ENCODE data around the gene VPS37C. TPM values are rescaled to one million over a fixed set of nuclear protein-coding genes. Genes with fewer than 3 reads are reported as not detected.
"Not testable (repeated sequence)": the region's sequence is repeated elsewhere in the genome, so short reads cannot be mapped to it uniquely, and the experiment has no call there.

VPS37C gene
- total and polyA plus RNA-seq, 10 of the 15 experiments (the other 5 are each of a cell fraction or from before 2014, with no cell fraction given), result 0.39 to 16.5 (median 7.8) TPM

DNA sequence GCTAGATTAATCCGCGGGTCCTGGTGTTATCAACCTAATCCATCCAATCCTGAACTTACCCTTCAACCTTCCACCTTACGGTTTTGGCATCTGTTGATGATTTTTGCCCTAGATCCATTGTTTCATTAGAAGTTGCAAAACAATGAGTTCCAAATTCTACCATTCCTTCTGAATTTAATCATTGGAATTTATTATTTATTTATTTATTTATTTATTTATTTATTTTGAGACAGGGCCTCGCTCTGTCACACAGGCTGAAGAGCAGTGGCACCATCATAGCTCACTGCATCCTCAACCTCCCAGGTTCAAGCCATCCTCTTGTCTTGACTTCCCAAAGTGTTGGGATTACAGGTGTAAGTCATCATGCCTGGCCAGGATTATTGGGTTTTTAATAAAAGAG is 20.3 kb upstream of the VPS37C start:
- ATAC-seq (no peak), DNase-seq (ENCODE audit: low read depth, low spot score) (no peak), FAIRE-seq (no peak)
- TF ChIP-seq POLR2A (IDR thresholded peaks at IDR 0.05; ENCODE audit: low read depth, low read length) (no peak), CBFB (IDR thresholded peaks at IDR 0.05; ENCODE audit: low read depth) (no peak), SP1 (IDR thresholded peaks at IDR 0.05; ENCODE audit: low read depth, low read length) (no peak), KAT2A (conservative IDR thresholded peaks at IDR 0.05; ENCODE audit: control insufficient read depth, low read depth, low read length) (no peak), BRCA1 (IDR thresholded peaks at IDR 0.05; ENCODE audit: low read depth, low read length) (no peak)
- CTCF ChIA-PET, result interaction anchor here (1.4 kb wide), 1 partner anchor 349 kb away, joined by 5 read pairs; no protein-coding TSS in a partner anchor
- no peaks in the 10 kb centered on the region for H3K4me1 ChIP-seq (ENCODE audit: control insufficient read depth, insufficient read depth, low read length)
- H3K27me3 ChIP-seq (replicated peaks in 1 of 2; ENCODE audit: control insufficient read depth in 2 of 2, insufficient read depth in 2 of 2, low read length in 1 of 2), result no peaks in the 10 kb centered on the region
- RAD21 ChIA-PET (ENCODE audit: unreplicated experiment), result no interaction called here
- no peaks in the 10 kb centered on the region for H4K20me1 ChIP-seq (ENCODE audit: control insufficient read depth, insufficient read depth)
- POLR2A ChIA-PET, result no interaction called here
- no peak overlapping the region for H3K27ac ChIP-seq (ENCODE audit: control insufficient read depth, insufficient read depth)
- no peaks in the 10 kb centered on the region for H3K9me3 ChIP-seq (replicated peaks; ENCODE audit: control insufficient read depth, insufficient read depth, low read length)
- no peak overlapping the region for H3K4me3 ChIP-seq
- BruUV-seq (replicated peaks), result no TSS peak
- no peaks in the 10 kb centered on the region for H3K36me3 ChIP-seq (ENCODE audit: control insufficient read depth in 2 of 2, insufficient read depth in 2 of 2, low read length in 1 of 2)
- in situ Hi-C loops (cut with MboI) (loop anchor here (5.0 kb wide), 1 partner anchor 344 kb away; no protein-coding TSS in a partner anchor), intact Hi-C loops (cut with micrococcal nuclease; ENCODE audit: unreplicated experiment) (no loop called here)
- 55% methylated on average over 4 of the region's 4 CpGs for WGBS (ENCODE audit: insufficient coverage, insufficient replicate concordance, low lambda C conversion rate, missing lambda C conversion rate)
- SMC1A ChIA-PET (ENCODE audit: uncharacterized antibody, unreplicated experiment), result no interaction called here
- H3K9ac ChIP-seq (ENCODE audit: control insufficient read depth, insufficient read depth, low read length), result no peak overlapping the region
- H3K4me2 ChIP-seq (ENCODE audit: control insufficient read depth, insufficient read depth), result no peak overlapping the region
- H2AFZ ChIP-seq (ENCODE audit: control insufficient read depth, low read depth, low read length), result no peak overlapping the region
- H3K79me2 ChIP-seq (ENCODE audit: control insufficient read depth, insufficient read depth, low read length), result no peaks in the 10 kb centered on the region

GRCh38 chr11:61180205-61180604 is 19.0 kb upstream of the VPS37C start:
- H3K4me1 ChIP-seq (ENCODE audit: control insufficient read depth, insufficient read depth, low read length); POLR2A ChIA-PET; BruUV-seq (replicated peaks); H3K27me3 ChIP-seq (replicated peaks in 1 of 2; ENCODE audit: control insufficient read depth in 2 of 2, insufficient read depth in 2 of 2, low read length in 1 of 2); H3K27ac ChIP-seq (ENCODE audit: control insufficient read depth, insufficient read depth); DNase-seq (ENCODE audit: low read depth, low spot score); H2AFZ ChIP-seq (ENCODE audit: control insufficient read depth, low read depth, low read length); H3K4me2 ChIP-seq (ENCODE audit: control insufficient read depth, insufficient read depth); H4K20me1 ChIP-seq (ENCODE audit: control insufficient read depth, insufficient read depth); ATAC-seq; H3K9ac ChIP-seq (ENCODE audit: control insufficient read depth, insufficient read depth, low read length); H3K9me3 ChIP-seq (replicated peaks; ENCODE audit: control insufficient read depth, insufficient read depth, low read length); SMC1A ChIA-PET (ENCODE audit: uncharacterized antibody, unreplicated experiment); H3K4me3 ChIP-seq; H3K36me3 ChIP-seq (ENCODE audit: control insufficient read depth in 2 of 2, insufficient read depth in 2 of 2, low read length in 1 of 2); H3K79me2 ChIP-seq (ENCODE audit: control insufficient read depth, insufficient read depth, low read length); intact Hi-C loops (cut with micrococcal nuclease; ENCODE audit: unreplicated experiment); RAD21 ChIA-PET (ENCODE audit: unreplicated experiment); FAIRE-seq: not testable (repeated sequence)
- in situ Hi-C loops (cut with MboI), result loop anchor here (5.0 kb wide), 1 partner anchor 343 kb away; no protein-coding TSS in a partner anchor
- 50% methylated on average over 6 of the region's 6 CpGs for WGBS (ENCODE audit: insufficient coverage, insufficient replicate concordance, low lambda C conversion rate, missing lambda C conversion rate)
- CTCF ChIA-PET, result interaction anchor here (1.4 kb wide), 1 partner anchor 348 kb away, joined by 5 read pairs; no protein-coding TSS in a partner anchor

Data from GM12878 (cell line).